Ovary (tissue), 3 donors: ENCODE data around the gene ADSL.

Experiments used
- CTCF ChIP-seq, 3 donors: fragments of 450-650 bp in 2 of 3; fragments of 200-600 bp in 1 of 3; IDR thresholded peaks; one replicate each; pipeline versions ENCODE4 v1.5.1 to v1.8.0; 2016 to 2022; ENCODE audit warnings: antibody characterized with exemption in 3 of 3, mild to moderate bottlenecking in 1 of 3
- POLR2A ChIP-seq: fragments of 450-650 bp; IDR thresholded peaks from one replicate; pipeline ENCODE4 v1.6.1; 2017; ENCODE audit warnings: antibody characterized with exemption, mild to moderate bottlenecking, moderate library complexity
- donor health status: DM: no; HTN: no; CAD: no.

GRCh38 chr22:40423310-40423688 is 77.0 kb downstream of the ADSL start:
- TF ChIP-seq CTCF (IDR thresholded peaks at IDR 0.05), result no peak
- TF ChIP-seq POLR2A, result no peak
